Smooth muscle cell (in vitro differentiated cells): ENCODE results near the gene NXNL2. TPM values are rescaled to one million over a fixed set of nuclear protein-coding genes. Genes with fewer than 3 reads are reported as not detected.

ENCODE experiments used
- DNase-seq: peaks from one replicate; lab custom pipeline; 2025; ENCODE audit not compliant: unreplicated experiment; lab: John Stamatoyannopoulos, UW
- H2AFZ ChIP-seq: fragments of 200-600 bp; sonication (generic); 2 replicates; pipeline ENCODE4 v1.6.0; 2016; ENCODE audit warnings: antibody characterized with exemption, low read depth, mild to moderate bottlenecking
- H3F3A ChIP-seq: fragments of 200-600 bp; sonication (generic); 2 replicates; pipeline ENCODE4 v1.6.0; 2017; ENCODE audit warnings: antibody characterized with exemption, low read depth
- H3K27ac ChIP-seq: fragments of 200-600 bp; sonication (generic); 2 replicates; pipeline ENCODE4 v1.5.1; 2016; ENCODE audit warnings: low read depth, mild to moderate bottlenecking
- H3K27me3 ChIP-seq: fragments of 200-600 bp; sonication (generic); 2 replicates; pipeline ENCODE4 v1.6.1; 2016; ENCODE audit warnings: low read depth, mild to moderate bottlenecking
- H3K36me3 ChIP-seq: fragments of 200-600 bp; sonication (generic); 2 replicates; pipeline ENCODE4 v1.5.1; 2016; ENCODE audit warnings: low read depth
- H3K4me1 ChIP-seq: fragments of 200-600 bp; sonication (generic); 2 replicates; pipeline ENCODE4 v1.5.1; 2016; ENCODE audit warnings: low read depth
- H3K4me2 ChIP-seq: fragments of 200-600 bp; sonication (generic); 2 replicates; pipeline ENCODE4 v1.6.0; 2016; ENCODE audit warnings: mild to moderate bottlenecking
- H3K4me3 ChIP-seq: fragments of 200-600 bp; sonication (generic); 2 replicates; pipeline ENCODE4 v1.5.1; 2016; ENCODE audit warnings: mild to moderate bottlenecking
- H3K79me2 ChIP-seq: fragments of 200-600 bp; sonication (generic); 2 replicates; pipeline ENCODE4 v1.6.0; 2016; ENCODE audit warnings: low read depth, mild to moderate bottlenecking
- H3K9ac ChIP-seq: fragments of 200-600 bp; sonication (generic); 2 replicates; pipeline ENCODE4 v1.6.0; 2016; ENCODE audit warnings: low read depth
- H3K9me3 ChIP-seq: fragments of 200-600 bp; sonication (generic); replicated peaks from 2 replicates; pipeline ENCODE4 v1.5.1; 2016; ENCODE audit warnings: low read depth
- H4K20me1 ChIP-seq: fragments of 200-600 bp; sonication (generic); 2 replicates; pipeline ENCODE4 v1.6.0; 2016; ENCODE audit warnings: low read depth
- CTCF ChIP-seq: fragments of 200-600 bp; sonication (generic); IDR thresholded peaks from 2 replicates; pipeline ENCODE4 v1.5.1; 2017; ENCODE audit warnings: borderline replicate concordance, mild to moderate bottlenecking, antibody characterized with exemption; ENCODE audit not compliant: insufficient read depth, poor library complexity, severe bottlenecking
- WGBS: methylation state at CpG from one replicate; pipeline ENCODE4 v1.1.7; 2016; ENCODE audit warnings: low lambda C conversion rate; 5-methylcytosine and 5-hydroxymethylcytosine counted together
- polyA plus RNA-seq: library from polyadenylated mRNA; unstranded; fragments of >200 nt; fragmentation: Nextera tagmentation; extraction: Ambion mirVana; gene quantifications from 2 replicates; pipeline ENCODE4 v1.2.1, GENCODE V29; 2016
- total RNA-seq: library from RNA; depleted of rRNA; stranded (reverse); fragments of >200 nt; gene quantifications from 2 replicates; pipeline ENCODE4 v1.2.3, GENCODE V29; 2014

Gene NXNL2
- total and polyA plus RNA-seq, 2 experiments from 2014 or later: 0.24 to 0.36 TPM

DNA sequence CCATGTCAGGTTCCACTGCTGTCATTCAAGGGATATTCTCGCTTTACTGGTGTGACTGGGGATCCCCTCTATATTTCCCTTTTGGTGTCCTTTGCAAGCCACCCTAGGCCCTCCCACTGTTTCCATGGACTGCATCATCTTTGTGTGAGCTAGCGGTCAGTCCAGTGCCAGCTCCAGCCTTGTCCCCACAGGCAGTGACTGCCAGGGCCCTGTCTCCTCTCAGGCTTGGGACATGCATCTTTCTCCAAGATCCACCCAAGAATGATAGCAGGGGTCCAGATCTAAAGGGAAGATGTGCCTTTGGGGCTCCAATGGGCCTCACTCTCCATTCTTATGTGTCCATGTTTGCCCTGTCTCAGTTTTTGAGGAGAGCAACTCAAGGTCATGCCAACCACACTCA, 37.8 kb upstream of the NXNL2 start:
- H3K9ac ChIP-seq: no peak overlapping the region
- H4K20me1 ChIP-seq: no peaks in the 10 kb centered on the region
- H3K36me3 ChIP-seq: no peaks in the 10 kb centered on the region
- H3K4me2 ChIP-seq: no peak overlapping the region
- H3K79me2 ChIP-seq: no peaks in the 10 kb centered on the region
- no peaks in the 10 kb centered on the region for H3K27me3 ChIP-seq
- 100% methylated on average over 2 of the region's 2 CpGs for WGBS
- H3K4me1 ChIP-seq: no peaks in the 10 kb centered on the region
- H3K4me3 ChIP-seq: no peak overlapping the region
- H3K9me3 ChIP-seq: no peaks in the 10 kb centered on the region
- no peak for DNase-seq
- no peak overlapping the region for H3K27ac ChIP-seq
- no peak overlapping the region for H2AFZ ChIP-seq
- TF ChIP-seq CTCF: no peak
- H3F3A ChIP-seq: no peaks in the 10 kb centered on the region

DNA sequence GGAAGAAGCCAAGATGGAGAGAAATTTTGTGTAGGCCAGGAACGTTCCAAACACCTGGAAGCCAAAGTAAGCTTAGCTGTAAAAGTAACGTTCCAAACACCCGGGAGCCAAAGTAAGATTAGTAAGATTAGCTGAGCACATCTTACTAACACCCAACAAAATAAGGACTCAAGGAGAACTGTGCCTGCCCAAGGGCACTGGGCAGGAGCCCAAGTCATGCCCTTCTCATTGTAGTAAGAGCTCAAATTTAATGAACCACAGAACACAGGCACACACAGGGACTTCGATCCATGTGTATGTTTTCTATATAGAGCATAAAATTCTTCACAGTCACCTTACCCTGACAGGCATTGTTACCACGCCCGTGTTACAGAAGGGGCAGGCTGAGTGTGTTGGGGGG, 36.1 kb upstream of the NXNL2 start:
- no peaks in the 10 kb centered on the region for H4K20me1 ChIP-seq
- no peaks in the 10 kb centered on the region for H3K9me3 ChIP-seq
- no peaks in the 10 kb centered on the region for H3K36me3 ChIP-seq
- no peaks in the 10 kb centered on the region for H3F3A ChIP-seq
- no peak overlapping the region for H3K4me3 ChIP-seq
- no peak overlapping the region for H3K27ac ChIP-seq
- H3K4me2 ChIP-seq: no peak overlapping the region
- H3K4me1 ChIP-seq: no peaks in the 10 kb centered on the region
- H3K79me2 ChIP-seq: no peaks in the 10 kb centered on the region
- DNase-seq: no peak
- no peaks in the 10 kb centered on the region for H3K27me3 ChIP-seq
- H2AFZ ChIP-seq: no peak overlapping the region
- TF ChIP-seq CTCF: no peak
- H3K9ac ChIP-seq: no peak overlapping the region
- WGBS: 94% methylated on average over 6 of the region's 6 CpGs

DNA sequence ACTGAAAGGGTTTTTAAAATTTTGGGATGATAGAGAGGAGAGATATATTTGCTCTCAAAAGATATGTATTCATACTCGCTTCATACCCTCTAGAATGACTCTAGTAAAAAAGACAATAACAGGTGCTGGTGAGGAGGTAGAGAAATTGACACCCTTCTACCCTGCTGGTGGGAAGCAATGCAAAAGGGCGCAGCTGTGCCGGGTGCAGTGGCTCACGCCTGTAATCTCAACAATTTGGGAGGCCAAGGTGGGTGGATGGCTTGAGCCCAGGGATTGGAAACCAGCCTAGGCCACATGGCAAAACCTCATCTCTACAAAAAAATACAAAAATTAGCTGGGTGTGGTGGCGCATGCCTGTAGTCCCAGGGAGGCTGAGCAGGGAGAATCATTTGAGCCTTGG, 33.9 kb upstream of the NXNL2 start:
- Histone ChIP-seq H3K79me2 (no peaks in the 10 kb centered on the region), H2AFZ (no peak overlapping the region), H3K4me2 (no peak overlapping the region), H3K36me3 (no peaks in the 10 kb centered on the region), H3K4me1 (no peaks in the 10 kb centered on the region), H3K27me3 (no peaks in the 10 kb centered on the region), H3K27ac (no peak overlapping the region), H3K9ac (no peak overlapping the region), H4K20me1 (no peaks in the 10 kb centered on the region), H3K4me3 (no peak overlapping the region), H3F3A (no peaks in the 10 kb centered on the region), H3K9me3 (no peaks in the 10 kb centered on the region)
- WGBS: 91% methylated on average over 5 of the region's 5 CpGs
- TF ChIP-seq CTCF: no peak
- DNase-seq: no peak

- H2AFZ ChIP-seq: no peak overlapping the region
- DNase-seq: no peak
- no peaks in the 10 kb centered on the region for H3K36me3 ChIP-seq
- H3F3A ChIP-seq: no peaks in the 10 kb centered on the region
- TF ChIP-seq CTCF: no peak
- no peaks in the 10 kb centered on the region for H4K20me1 ChIP-seq
- no peaks in the 10 kb centered on the region for H3K9me3 ChIP-seq
- 56% methylated on average over 12 of the region's 12 CpGs for WGBS
- H3K79me2 ChIP-seq: no peaks in the 10 kb centered on the region
- no peaks in the 10 kb centered on the region for H3K4me1 ChIP-seq
- no peak overlapping the region for H3K9ac ChIP-seq
- no peak overlapping the region for H3K27ac ChIP-seq
- no peaks in the 10 kb centered on the region for H3K27me3 ChIP-seq
- H3K4me2 ChIP-seq: no peak overlapping the region
- H3K4me3 ChIP-seq: no peak overlapping the region
These were observed 32.4 kb upstream of the NXNL2 start for GRCh38 chr9:88502552-88503034.
